ACC112 (cell line): Measurements from ENCODE around the gene ZNF711.
A peak's percentile ranks its signal among the peaks of the same experiment; 100 is the strongest.
"Not testable (repeated sequence)": the region's sequence is repeated elsewhere in the genome, so short reads cannot be mapped to it uniquely, and the experiment has no call there.

Experiments used
- H2AFZ ChIP-seq: fragments of 200-600 bp; sonication (generic); one replicate; pipeline ENCODE4 v1.6.0; 2017; ENCODE audit warnings: antibody characterized with exemption, low read length; ENCODE audit not compliant: unreplicated experiment
- H3K27ac ChIP-seq: fragments of 200-600 bp; sonication (generic); 2 replicates; pipeline ENCODE4 v1.5.1; 2014; ENCODE audit warnings: low read depth, mild to moderate bottlenecking, antibody characterized with exemption, low read length, moderate library complexity
- H3K27me3 ChIP-seq: fragments of 200-600 bp; sonication (generic); 2 replicates; pipeline ENCODE4 v1.6.1; 2014; ENCODE audit warnings: mild to moderate bottlenecking, antibody characterized with exemption, low read length, moderate library complexity, mixed read lengths; ENCODE audit not compliant: insufficient read depth
- H3K36me3 ChIP-seq: fragments of 200-600 bp; sonication (generic); 2 replicates; pipeline ENCODE4 v1.6.1; 2016; ENCODE audit warnings: mild to moderate bottlenecking, antibody characterized with exemption, low read length, moderate library complexity, mixed read lengths; ENCODE audit not compliant: insufficient read depth
- H3K4me1 ChIP-seq: fragments of 200-600 bp; sonication (generic); one replicate; pipeline ENCODE4 v1.6.1; 2016; ENCODE audit warnings: low read length, mixed read lengths; ENCODE audit not compliant: insufficient read depth, unreplicated experiment, control insufficient read depth
- H3K4me3 ChIP-seq: fragments of 200-600 bp; sonication (generic); 2 replicates; pipeline ENCODE4 v1.5.1; 2014; ENCODE audit warnings: mild to moderate bottlenecking, low read depth, low read length
- H3K79me2 ChIP-seq: fragments of 200-600 bp; sonication (generic); one replicate; pipeline ENCODE4 v1.6.0; 2016; ENCODE audit warnings: low read length; ENCODE audit not compliant: control insufficient read depth, unreplicated experiment, insufficient read depth

Gene ZNF711

DNA sequence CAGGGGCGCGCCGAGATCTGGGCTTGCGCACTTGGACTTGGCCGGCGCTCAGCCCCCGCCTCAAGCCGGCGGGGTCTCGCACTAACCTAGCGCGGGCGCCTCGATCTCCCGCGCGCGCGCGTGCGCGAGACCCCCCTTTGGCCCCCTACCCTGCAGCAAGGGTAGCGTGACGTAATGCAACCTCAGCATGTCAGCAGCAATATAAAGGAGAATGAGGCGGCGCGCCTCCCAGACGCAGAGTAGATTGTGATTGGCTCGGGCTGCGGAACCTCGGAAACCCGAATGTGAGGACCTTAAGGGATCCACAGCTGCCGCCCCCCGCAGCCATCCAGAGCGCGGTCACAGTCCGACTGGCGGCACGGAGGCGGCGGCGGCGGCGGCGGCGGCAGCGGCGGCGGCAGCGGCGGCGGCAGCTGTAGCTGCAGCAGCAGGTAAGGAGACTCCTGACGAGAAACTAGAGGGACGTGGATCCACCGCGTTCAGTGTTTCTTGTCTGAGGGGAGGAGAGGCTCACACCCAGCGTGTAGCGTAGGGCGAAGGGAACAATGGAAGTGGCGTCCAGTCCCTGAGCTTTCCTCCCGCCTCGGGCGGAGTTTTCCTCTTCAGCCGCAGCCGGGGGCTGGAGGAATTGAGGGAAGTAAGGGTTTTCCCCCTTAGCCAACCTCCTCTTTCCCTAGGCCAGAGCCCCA, at the start of gene ZNF711, which contains the start of gene SATL1:
TSS of gene ZNF711 (plus strand) at position 231 of the 689 bp plus-strand sequence. CDS start 3,582 bp downstream, outside the sequence.
TSS of gene SATL1 (minus strand) at position 19 of the 689 bp plus-strand sequence. CDS start 134,811 bp downstream, outside the sequence.
- Histone ChIP-seq H3K4me1 (no peaks in the 10 kb centered on the region), H3K27me3 (peaks cover 27% of the 10 kb centered on the region), H3K79me2 (no peaks in the 10 kb centered on the region), H3K36me3 (no peaks in the 10 kb centered on the region), H3K27ac (no peak within 1 kb of the TSS), H2AFZ (no peak within 1 kb of the TSS), H3K4me3 (peak within 1 kb of the TSS; percentile 40)

DNA sequence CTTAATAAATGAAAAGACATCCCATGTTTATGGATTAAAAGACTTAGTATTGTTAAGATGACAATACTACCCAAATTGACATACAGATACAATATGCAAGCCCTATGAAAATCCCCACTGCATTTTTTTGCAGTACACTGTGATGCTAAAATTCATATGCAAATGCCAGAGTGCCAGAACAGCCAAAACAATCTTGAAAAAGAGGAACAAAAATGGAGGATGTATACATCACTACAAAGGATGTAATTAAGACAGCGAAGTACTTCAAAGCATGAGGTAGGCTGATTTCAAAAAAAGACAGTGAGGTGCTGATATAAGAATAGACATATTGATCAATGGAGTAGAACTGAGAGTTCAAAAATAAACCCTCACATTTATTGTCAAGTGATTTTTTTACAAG, 47.5 kb upstream of the ZNF711 start:
- no peaks in the 10 kb centered on the region for H3K36me3 ChIP-seq
- H3K27ac ChIP-seq, result no peak overlapping the region

DNA sequence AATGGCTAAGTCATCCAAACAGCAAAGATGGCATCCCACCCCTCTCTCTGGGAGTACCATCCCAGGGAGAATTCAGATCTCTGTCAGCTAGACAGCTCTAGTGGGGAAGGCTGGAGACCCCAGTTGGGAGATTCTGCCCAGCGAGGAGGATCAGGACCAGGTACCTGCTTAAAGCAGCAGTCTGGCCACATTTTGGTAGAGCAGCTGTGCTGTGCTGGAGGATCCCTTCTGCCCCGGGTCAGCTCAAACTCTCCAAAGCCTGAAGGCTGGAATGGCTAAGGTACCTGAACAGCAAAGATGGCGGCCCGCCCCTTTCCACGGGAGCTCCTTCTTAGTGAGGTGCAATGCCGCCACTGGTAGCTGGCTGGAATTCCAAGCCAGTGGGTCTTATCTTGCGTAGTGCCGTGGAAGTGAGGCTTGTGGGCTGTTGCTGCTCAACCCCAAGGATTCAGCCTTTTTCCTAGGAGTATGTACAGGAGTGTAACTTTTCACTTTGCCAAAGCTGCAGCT, 40.3 kb upstream of the ZNF711 start:
- Histone ChIP-seq H3K79me2 (no peaks in the 10 kb centered on the region), H2AFZ (no peak overlapping the region), H3K4me1 (no peaks in the 10 kb centered on the region)

More for the DNA sequence above, 47.5 kb upstream of the ZNF711 start:
- Histone ChIP-seq H3K4me3 (no peak overlapping the region), H3K79me2 (no peaks in the 10 kb centered on the region), H2AFZ (no peak overlapping the region), H3K4me1 (no peaks in the 10 kb centered on the region), H3K27me3 (no peaks in the 10 kb centered on the region)

DNA sequence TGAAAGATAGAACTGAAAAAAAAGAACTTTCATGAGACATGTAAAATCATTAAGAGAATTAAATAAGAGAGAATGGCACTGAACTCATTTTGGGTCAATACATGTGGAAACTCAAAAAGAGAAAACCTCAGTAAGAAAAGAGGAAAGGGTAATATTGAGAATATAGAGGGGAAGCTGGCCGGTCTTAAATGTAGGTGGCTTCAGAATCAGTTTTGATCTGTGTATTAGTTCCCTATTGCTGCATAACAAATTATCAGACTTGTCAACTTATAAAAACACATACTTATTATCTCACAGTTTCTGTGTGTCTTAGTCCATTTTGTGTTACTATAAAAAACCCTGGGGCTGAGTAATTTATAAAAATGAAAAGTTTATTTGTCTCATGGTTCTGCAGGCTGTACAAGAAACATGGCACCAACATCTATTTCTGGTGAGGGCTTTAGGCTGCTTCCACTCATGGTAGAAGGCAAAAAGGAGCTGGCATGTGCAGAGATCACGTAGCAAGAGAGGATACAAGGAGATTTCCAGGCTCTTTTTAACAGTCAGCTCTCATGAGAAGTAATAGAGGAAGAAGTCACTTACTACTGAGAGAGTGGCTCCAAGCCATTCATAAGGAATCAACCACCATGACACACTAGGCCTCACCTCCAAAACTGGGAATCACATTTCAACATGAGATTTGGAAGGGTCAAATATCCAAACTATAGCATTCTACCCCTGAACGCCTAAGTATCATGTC, 29.8 kb upstream of the ZNF711 start:
- Histone ChIP-seq H2AFZ (no peak overlapping the region), H3K79me2 (no peaks in the 10 kb centered on the region), H3K27me3 (no peaks in the 10 kb centered on the region), H3K4me1 (no peaks in the 10 kb centered on the region), H3K27ac (no peak overlapping the region), H3K36me3 (no peaks in the 10 kb centered on the region), H3K4me3 (no peak overlapping the region)

More for the DNA sequence above, 40.3 kb upstream of the ZNF711 start:
- Histone ChIP-seq H3K27me3 (no peaks in the 10 kb centered on the region), H3K36me3 (no peaks in the 10 kb centered on the region), H3K4me3 (no peak overlapping the region), H3K27ac (no peak overlapping the region)

DNA sequence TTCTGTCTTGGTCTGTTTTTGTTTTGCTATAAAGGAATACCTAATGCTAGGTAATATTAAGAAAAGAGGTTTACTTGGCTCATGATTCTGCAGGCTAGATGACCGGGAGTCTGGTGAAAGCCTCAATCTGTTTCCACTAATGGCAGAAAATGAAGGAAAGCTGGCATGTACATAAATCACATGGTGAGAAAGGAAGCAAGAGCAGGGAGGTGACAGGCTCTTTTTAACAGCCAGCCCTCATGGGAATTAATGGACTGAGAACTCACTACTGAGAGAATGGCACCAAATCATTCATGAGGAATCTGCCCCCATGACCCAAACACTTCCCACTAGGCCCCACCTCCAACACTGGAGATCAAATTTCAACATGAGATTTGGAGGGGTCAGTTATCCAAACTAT, 27.8 kb upstream of the ZNF711 start:
- H3K4me3 ChIP-seq, result no peak overlapping the region
- no peaks in the 10 kb centered on the region for H3K36me3 ChIP-seq
- no peaks in the 10 kb centered on the region for H3K79me2 ChIP-seq
- H3K4me1 ChIP-seq, result no peaks in the 10 kb centered on the region
- no peak overlapping the region for H3K27ac ChIP-seq
- no peak overlapping the region for H2AFZ ChIP-seq
- H3K27me3 ChIP-seq, result no peaks in the 10 kb centered on the region

DNA sequence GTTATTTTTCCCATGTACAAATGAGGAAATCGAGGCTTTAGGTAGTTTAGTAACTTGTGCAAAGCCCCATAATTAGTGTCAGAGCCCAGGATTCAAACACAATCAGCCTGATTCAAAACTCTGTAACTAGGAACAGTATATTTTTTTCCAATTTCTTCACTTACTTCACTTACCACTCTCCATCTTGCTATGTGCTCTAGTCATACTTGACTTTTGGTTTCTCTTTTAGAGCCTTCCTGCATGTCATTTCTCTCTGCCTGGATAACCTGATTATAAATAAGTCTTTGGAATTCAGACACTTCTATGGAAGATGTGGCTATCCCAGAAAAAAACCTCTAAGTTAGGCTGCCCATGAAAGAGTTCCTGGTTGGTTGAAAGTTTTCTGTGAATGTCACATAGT, 22.4 kb upstream of the ZNF711 start:
- Histone ChIP-seq H3K4me1 (no peaks in the 10 kb centered on the region), H3K27me3 (no peaks in the 10 kb centered on the region), H3K36me3 (no peaks in the 10 kb centered on the region), H3K79me2 (no peaks in the 10 kb centered on the region), H2AFZ (no peak overlapping the region), H3K27ac (no peak overlapping the region), H3K4me3 (no peak overlapping the region)

DNA sequence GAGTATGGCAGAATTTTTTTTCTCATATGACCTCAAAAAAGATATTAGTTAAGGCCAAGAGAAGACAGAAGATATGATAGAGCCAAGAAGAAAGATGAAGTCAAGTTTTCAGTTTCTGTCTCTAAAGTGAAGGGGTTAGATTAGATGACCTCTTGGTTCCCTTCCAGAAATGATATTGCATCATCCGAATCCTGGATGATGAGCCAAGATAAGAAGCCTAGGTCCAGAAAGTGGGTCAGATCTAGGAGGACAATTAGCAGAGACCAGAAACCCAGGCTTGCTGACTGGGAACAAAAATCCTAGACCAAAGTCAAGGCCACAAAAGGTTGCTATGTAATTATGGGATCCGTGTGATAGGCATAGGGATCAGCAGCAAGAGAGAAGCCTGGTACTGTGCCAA, 20.4 kb upstream of the ZNF711 start:
- no peaks in the 10 kb centered on the region for H3K4me1 ChIP-seq

DNA sequence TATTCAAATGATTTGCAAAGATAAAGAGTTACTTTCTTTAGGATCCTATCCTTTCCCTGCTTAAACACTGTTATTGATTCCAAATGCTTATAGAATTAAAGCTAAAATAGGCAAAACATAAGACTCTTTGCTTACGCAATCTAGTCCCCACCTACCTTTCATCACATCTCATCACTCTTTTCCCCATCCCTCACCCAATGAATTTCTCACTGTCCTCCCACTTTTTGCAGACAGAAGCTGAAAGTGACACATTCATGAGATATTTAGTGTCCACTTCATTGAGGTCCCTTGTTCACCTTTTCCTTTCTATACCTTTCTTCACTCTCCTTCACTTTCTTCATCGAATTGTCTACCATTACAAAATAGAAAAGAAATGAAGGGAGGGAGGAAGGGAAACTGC, 636 bp upstream of the ZNF711 start:
- no peak overlapping the region for H3K27ac ChIP-seq
- H3K27me3 ChIP-seq, result peaks cover 27% of the 10 kb centered on the region
- H3K4me1 ChIP-seq, result no peaks in the 10 kb centered on the region
- no peaks in the 10 kb centered on the region for H3K79me2 ChIP-seq
- H2AFZ ChIP-seq, result no peak overlapping the region
- H3K4me3 ChIP-seq, result 0 out of 2 replicates have a peak overlapping the region, but pooled peaks have one; percentile 40
- H3K36me3 ChIP-seq, result no peaks in the 10 kb centered on the region

More for the DNA sequence above, 20.4 kb upstream of the ZNF711 start:
- Histone ChIP-seq H3K36me3 (no peaks in the 10 kb centered on the region), H3K27me3 (no peaks in the 10 kb centered on the region), H3K4me3 (no peak overlapping the region), H2AFZ (no peak overlapping the region), H3K27ac (no peak overlapping the region), H3K79me2 (no peaks in the 10 kb centered on the region)

DNA sequence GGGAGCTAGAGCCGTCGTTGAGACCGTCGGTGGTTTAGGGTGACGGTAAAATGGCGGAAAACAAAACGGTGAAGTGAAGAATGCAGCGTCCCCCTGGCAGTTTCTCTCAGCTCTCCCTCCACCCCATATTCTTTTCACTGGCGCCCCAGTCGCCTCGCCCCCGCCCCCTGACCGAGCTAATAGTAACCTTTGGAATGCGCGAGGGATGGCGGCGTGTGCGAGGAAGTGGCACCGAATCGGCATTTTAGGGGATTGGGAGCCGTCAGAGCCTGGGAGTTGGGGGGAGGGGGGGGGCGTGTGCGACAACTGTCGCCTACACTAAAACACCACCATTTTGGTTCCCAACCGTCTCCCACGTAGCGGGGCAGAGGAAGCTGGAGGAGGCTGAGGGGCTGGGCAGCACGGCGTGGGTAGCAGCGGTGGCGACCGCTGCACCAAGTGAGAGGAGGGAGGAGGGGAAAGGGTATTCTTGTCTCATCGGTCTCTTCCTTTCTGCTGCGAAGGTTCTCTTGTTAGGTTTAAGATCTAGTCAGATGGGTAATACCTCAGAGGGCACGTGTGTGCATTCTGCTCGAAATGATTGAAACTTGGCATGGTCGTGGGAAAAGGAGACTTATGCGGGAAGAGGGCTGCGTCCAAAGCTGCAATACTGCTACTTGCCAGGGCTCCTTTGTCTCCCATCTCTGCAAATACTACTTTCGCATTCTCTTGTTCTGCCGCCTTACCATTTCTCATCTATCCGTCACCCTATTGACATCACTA, 840 bp downstream of the ZNF711 start:
- Histone ChIP-seq H2AFZ (no peak overlapping the region), H3K79me2 (no peaks in the 10 kb centered on the region), H3K27ac (no peak overlapping the region), H3K4me1 (no peaks in the 10 kb centered on the region), H3K27me3 (peaks cover 27% of the 10 kb centered on the region), H3K4me3 (peak overlapping the region; percentile 40), H3K36me3 (no peaks in the 10 kb centered on the region)

DNA sequence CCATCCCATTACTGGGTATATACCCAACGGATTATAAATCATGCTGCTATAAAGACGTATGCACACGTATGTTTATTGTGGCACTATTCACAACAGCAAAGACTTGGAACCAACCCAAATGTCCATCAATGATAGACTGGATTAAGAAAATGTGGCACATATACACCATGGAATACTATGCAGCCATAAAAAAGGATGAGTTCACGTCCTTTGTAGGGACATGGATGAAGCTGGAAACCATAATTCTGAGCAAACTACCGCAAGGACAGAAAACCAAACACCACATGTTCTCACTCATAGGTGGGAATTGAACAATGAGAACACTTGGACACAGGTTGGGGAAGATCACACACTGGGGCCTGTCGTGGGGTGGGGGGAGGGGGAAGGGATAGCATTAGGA, 41.5 kb downstream of the ZNF711 start:
- not testable (repeated sequence) for H3K4me3 ChIP-seq, H3K27me3 ChIP-seq, H3K36me3 ChIP-seq, H3K4me1 ChIP-seq, H2AFZ ChIP-seq, H3K79me2 ChIP-seq, H3K27ac ChIP-seq
